Measurements from ENCODE around the gene UBA1.

UBA1 gene

DNA sequence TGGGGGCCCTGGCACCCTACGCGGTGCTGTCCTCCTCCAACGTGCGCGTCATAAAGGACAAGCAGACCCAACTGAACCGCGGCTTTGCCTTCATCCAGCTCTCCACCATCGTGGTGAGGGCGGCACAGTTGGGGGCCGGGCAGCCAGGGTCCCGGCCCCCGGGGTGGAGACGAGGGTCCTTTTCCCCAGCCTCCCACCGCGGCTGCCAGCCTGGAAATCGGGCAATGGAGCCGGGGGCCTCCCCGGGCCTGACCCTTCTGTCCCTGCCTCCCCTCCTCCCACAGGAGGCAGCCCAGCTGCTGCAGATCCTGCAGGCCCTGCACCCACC is 13.7 kb upstream of the UBA1 start:
- DNase-seq (ENCODE audit: low read depth) = no peak
- H3K4me3 ChIP-seq (ENCODE audit: low read depth, low read length) = no peak overlapping the region
- TF ChIP-seq, protein P1, sequence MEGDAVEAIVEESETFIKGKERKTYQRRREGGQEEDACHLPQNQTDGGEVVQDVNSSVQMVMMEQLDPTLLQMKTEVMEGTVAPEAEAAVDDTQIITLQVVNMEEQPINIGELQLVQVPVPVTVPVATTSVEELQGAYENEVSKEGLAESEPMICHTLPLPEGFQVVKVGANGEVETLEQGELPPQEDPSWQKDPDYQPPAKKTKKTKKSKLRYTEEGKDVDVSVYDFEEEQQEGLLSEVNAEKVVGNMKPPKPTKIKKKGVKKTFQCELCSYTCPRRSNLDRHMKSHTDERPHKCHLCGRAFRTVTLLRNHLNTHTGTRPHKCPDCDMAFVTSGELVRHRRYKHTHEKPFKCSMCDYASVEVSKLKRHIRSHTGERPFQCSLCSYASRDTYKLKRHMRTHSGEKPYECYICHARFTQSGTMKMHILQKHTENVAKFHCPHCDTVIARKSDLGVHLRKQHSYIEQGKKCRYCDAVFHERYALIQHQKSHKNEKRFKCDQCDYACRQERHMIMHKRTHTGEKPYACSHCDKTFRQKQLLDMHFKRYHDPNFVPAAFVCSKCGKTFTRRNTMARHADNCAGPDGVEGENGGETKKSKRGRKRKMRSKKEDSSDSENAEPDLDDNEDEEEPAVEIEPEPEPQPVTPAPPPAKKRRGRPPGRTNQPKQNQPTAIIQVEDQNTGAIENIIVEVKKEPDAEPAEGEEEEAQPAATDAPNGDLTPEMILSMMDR (IDR thresholded peaks at IDR 0.05; ENCODE audit: control insufficient read depth, extremely low read depth, insufficient read depth) = no peak

DNA sequence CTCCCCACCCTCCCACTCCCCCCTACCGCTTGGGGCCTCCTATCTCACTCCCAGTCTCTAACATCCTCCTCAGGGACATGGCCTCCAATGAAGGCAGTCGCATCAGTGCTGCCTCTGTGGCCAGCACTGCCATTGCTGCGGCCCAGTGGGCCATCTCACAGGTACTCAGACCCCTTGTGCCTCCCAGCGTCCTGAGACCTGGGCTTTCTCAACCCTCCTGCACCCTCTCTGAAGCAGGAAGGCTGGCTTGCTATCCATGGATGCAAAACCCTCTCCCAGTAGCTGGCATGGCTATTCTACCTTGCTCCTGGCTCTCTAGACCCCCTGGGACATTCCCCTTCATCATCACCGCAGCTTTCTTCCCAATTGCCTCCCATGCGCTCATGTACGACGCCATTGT is 13.3 kb upstream of the UBA1 start:
- TF ChIP-seq, protein P1 (IDR thresholded peaks at IDR 0.05; ENCODE audit: control insufficient read depth, extremely low read depth, insufficient read depth) = no peak
- H3K4me3 ChIP-seq (ENCODE audit: low read depth, low read length) = no peak overlapping the region
- DNase-seq (ENCODE audit: low read depth) = no peak

DNA sequence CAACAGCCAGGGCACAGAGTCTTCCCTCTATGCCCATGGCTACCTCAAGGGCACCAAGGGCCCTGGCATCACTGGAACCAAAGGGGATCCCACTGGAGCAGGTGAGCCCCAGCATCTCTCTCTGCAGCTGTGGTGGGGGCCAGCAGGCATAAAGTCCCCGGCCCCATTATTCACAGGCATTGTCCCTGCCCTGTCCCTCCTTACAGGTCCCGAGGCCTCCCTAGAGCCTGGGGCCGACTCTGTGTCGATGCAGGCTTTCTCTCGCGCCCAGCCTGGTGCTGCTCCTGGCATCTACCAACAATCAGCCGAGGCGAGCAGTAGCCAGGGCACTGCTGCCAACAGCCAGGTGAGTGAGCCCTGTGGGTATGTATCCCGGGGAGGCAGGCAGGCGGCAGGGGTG is 12.3 kb upstream of the UBA1 start:
- TF ChIP-seq, protein P1 (IDR thresholded peaks at IDR 0.05; ENCODE audit: control insufficient read depth, extremely low read depth, insufficient read depth) = no peak
- no peak for DNase-seq (ENCODE audit: low read depth)
- no peak overlapping the region for H3K4me3 ChIP-seq (ENCODE audit: low read depth, low read length)

DNA sequence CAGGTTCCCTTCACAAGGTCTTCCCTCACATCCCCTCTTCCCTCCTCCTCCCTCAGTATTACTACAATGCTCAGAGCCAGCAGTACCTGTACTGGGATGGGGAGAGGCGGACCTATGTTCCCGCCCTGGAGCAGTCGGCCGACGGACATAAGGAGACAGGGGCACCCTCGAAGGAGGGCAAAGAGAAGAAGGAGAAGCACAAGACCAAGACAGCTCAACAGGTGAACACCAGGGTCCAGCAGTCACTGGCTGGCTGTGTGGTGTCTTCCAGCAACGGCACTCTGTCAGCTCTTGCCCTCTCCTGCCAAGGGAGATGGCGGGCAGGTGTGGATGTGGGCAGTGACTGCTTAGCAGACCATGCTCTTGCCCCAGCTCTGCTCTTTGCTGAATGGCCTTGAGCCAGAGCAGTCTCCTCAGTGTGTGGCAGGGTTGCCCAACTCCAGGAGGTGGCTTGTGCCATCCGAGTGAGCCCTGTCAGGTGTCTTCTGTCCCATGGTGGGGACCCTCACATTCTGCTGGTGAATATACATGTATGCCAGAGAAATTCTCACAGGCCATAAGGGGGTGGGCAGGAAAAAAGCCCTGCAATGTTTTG is 11.4 kb upstream of the UBA1 start:
- TF ChIP-seq, protein P1 (IDR thresholded peaks at IDR 0.05; ENCODE audit: control insufficient read depth, extremely low read depth, insufficient read depth) = no peak
- no peak overlapping the region for H3K4me3 ChIP-seq (ENCODE audit: low read depth, low read length)
- DNase-seq (ENCODE audit: low read depth) = no peak

DNA sequence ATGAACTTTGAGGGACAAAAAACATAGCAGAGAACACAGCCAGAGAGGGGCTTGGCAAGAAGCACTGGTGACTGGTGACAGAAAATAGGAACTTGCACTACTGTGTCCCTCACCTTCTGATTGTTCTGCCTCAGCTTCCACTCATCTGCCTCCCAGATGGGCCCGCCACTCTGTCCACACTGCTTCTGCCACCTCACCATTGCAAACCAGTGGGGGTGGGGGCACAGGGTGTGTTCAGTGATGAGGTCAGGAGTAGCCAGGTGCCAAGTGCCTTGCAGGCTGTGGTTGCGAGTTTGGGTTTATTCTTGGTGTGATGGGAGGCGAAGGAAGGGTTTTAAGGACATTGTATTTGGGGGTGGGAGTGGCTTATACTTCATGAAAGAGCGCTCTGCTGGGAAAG is 9.1 kb upstream of the UBA1 start:
- no peak for DNase-seq (ENCODE audit: low read depth)
- no peak overlapping the region for H3K4me3 ChIP-seq (ENCODE audit: low read depth, low read length)
- TF ChIP-seq, protein P1 (IDR thresholded peaks at IDR 0.05; ENCODE audit: control insufficient read depth, extremely low read depth, insufficient read depth) = no peak

DNA sequence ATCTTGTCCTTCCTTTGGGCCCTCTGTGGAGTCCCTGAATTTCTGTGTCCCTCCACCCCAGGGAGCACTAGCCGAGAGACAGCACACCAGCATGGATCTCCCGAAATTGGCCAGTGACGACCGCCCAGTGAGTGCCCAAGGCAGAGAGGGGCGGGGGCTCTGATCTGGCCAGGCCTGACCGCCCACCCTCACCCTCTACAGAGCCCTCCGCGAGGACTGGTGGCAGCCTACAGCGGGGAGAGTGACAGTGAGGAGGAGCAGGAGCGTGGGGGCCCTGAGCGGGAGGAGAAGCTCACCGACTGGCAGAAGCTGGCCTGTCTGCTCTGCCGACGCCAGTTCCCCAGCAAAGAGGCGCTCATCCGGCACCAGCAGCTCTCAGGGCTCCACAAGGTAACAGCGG is 8.4 kb upstream of the UBA1 start:
- TF ChIP-seq, protein P1 (IDR thresholded peaks at IDR 0.05; ENCODE audit: control insufficient read depth, extremely low read depth, insufficient read depth) = no peak
- no peak for DNase-seq (ENCODE audit: low read depth)
- no peak overlapping the region for H3K4me3 ChIP-seq (ENCODE audit: low read depth, low read length)

DNA sequence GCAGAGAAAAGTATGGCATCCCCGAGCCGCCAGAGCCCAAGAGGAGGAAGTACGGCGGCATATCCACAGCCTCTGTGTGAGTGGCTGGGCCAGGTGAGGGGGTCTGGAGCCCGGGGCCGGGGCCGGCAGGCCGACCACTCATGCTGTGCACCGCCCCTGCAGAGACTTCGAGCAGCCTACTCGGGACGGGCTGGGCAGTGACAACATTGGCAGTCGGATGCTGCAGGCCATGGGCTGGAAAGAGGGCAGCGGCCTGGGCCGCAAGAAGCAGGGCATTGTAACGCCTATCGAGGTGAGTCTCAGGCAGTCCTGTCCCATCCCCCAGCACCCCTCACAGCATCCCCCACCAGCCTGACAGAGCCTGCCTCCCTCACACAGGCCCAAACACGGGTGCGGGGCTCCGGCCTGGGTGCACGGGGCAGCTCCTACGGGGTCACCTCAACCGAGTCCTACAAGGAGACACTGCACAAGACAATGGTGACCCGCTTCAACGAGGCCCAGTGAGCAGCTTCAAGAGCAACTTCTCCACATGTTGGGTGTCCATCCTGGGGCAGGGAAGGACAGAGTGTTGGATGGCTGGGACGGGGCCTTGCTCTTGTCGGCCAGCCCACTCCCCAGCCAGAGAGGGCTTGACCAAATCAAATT is 7.4 kb upstream of the UBA1 start:
- DNase-seq (ENCODE audit: low read depth) = no peak
- TF ChIP-seq, protein P1 (IDR thresholded peaks at IDR 0.05; ENCODE audit: control insufficient read depth, extremely low read depth, insufficient read depth) = no peak
- no peak overlapping the region for H3K4me3 ChIP-seq (ENCODE audit: low read depth, low read length)
